Stimulated activated CD4-positive, alpha-beta T cell treated with anti-CD3 and anti-CD28 coated beads, Interleukin-1b, Interleukin-23, amount 100 ng/mL, for 4 hours (primary cell): ENCODE results near the gene PPP1R12A.

Source experiments
- DNase-seq, 2 donors: peaks; one replicate each; pipeline ENCODE4 v3.0.0-alpha.2; 2020; ENCODE audit warnings: low read depth in 2 of 2

PPP1R12A gene

GRCh38 chr12:79769189-79769859 is 165.6 kb downstream of the PPP1R12A start:
- DNase-seq = no peak

GRCh38 chr12:79766705-79767464 is 168.0 kb downstream of the PPP1R12A start:
- no peak for DNase-seq

GRCh38 chr12:79765157-79765556 is 169.7 kb downstream of the PPP1R12A start:
- DNase-seq = no peak

GRCh38 chr12:79764641-79765040 is 170.3 kb downstream of the PPP1R12A start:
- DNase-seq = no peak

GRCh38 chr12:79763766-79764452 is 171.0 kb downstream of the PPP1R12A start:
- no peak for DNase-seq

GRCh38 chr12:79761341-79761740 is 173.6 kb downstream of the PPP1R12A start:
- no peak for DNase-seq

GRCh38 chr12:79747274-79747673 is 187.6 kb downstream of the PPP1R12A start:
- no peak for DNase-seq

- peak in 1 of 2 donors; percentile 2 for DNase-seq
Measured at GRCh38 chr12:79737875-79738718, 196.8 kb downstream of the PPP1R12A start.

- no peak for DNase-seq
Measured at GRCh38 chr12:79732638-79733037, 202.3 kb downstream of the PPP1R12A start.

- DNase-seq = no peak
Measured at GRCh38 chr12:79725987-79726386, 208.9 kb downstream of the PPP1R12A start.
